ENCODE results near the gene RNASE11.

GRCh38 chr14:20559461-20559904 is 28.3 kb downstream of the RNASE11 start:
- TF ChIP-seq, protein P1, sequence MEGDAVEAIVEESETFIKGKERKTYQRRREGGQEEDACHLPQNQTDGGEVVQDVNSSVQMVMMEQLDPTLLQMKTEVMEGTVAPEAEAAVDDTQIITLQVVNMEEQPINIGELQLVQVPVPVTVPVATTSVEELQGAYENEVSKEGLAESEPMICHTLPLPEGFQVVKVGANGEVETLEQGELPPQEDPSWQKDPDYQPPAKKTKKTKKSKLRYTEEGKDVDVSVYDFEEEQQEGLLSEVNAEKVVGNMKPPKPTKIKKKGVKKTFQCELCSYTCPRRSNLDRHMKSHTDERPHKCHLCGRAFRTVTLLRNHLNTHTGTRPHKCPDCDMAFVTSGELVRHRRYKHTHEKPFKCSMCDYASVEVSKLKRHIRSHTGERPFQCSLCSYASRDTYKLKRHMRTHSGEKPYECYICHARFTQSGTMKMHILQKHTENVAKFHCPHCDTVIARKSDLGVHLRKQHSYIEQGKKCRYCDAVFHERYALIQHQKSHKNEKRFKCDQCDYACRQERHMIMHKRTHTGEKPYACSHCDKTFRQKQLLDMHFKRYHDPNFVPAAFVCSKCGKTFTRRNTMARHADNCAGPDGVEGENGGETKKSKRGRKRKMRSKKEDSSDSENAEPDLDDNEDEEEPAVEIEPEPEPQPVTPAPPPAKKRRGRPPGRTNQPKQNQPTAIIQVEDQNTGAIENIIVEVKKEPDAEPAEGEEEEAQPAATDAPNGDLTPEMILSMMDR (conservative IDR thresholded peaks at IDR 0.05 in 1 of 2, IDR thresholded peaks at IDR 0.05 in 1 of 2; ENCODE audit: low read depth in 1 of 2, low read length in 2 of 2), result no peak
- TF ChIP-seq EZH2 (IDR thresholded peaks at IDR 0.05; ENCODE audit: low read length, missing control alignments), result no peak
